ENCODE measurements around the gene SNX1. TPM values are rescaled to one million over a fixed set of nuclear protein-coding genes. Genes with fewer than 3 reads are reported as not detected.

SNX1 gene
- polyA plus RNA-seq, 3 donors from 2014 or later, result 59.4 to 83.6 (median 82.2) TPM

GRCh38 chr15:64162869-64163658 lies 67.3 kb downstream of the SNX1 start, which contains the start of gene PPIB:
TSS of gene PPIB (minus strand) at chr15:64163022. CDS start at chr15:64162986, 36 bp downstream.
- Mint-ChIP-seq H3K4me3 (peak within 1 kb of the TSS; percentile 84 to 91 (median 86)), H3K27ac (peak within 1 kb of the TSS; percentile 89 to 99 (median 96)), H3K36me3 (peaks cover 11 to 23% (median 12%) of the 10 kb centered on the region in 3 donors), H3K27me3 (ENCODE audit: low read depth in 3 of 3) (peaks cover 1 to 5% (median 3%) of the 10 kb centered on the region in 3 donors), H3K4me1 (peaks cover 43 to 49% of the 10 kb centered on the region in 2 donors), H3K9me3 (no peaks in the 10 kb centered on the region)
- DNase-seq, result peak; percentile 98

- H3K4me1 Mint-ChIP-seq, result peaks cover 38 to 41% of the 10 kb centered on the region in 2 donors
- peak overlapping the region; percentile 89 to 99 (median 96) for H3K27ac Mint-ChIP-seq
- DNase-seq, result no peak
- peaks cover 8 to 17% (median 9%) of the 10 kb centered on the region in 3 donors for H3K36me3 Mint-ChIP-seq
- H3K4me3 Mint-ChIP-seq, result peak overlapping the region; percentile 84 to 91 (median 86)
- H3K27me3 Mint-ChIP-seq (ENCODE audit: low read depth in 3 of 3), result peaks cover 1 to 5% (median 3%) of the 10 kb centered on the region in 3 donors
- no peaks in the 10 kb centered on the region for H3K9me3 Mint-ChIP-seq
These were observed 68.0 kb downstream of the SNX1 start for GRCh38 chr15:64163659-64164362.

- H3K27ac Mint-ChIP-seq, result peak overlapping the region; percentile 89 to 99 (median 96)
- no peaks in the 10 kb centered on the region for H3K9me3 Mint-ChIP-seq
- H3K27me3 Mint-ChIP-seq (ENCODE audit: low read depth in 3 of 3), result peaks cover 1 to 5% (median 3%) of the 10 kb centered on the region in 3 donors
- H3K4me3 Mint-ChIP-seq, result peak overlapping the region; percentile 53 to 91 (median 86)
- H3K36me3 Mint-ChIP-seq, result peaks cover 7 to 13% (median 7%) of the 10 kb centered on the region in 3 donors
- DNase-seq, result no peak
- peaks cover 35 to 38% of the 10 kb centered on the region in 2 donors for H3K4me1 Mint-ChIP-seq
These were observed 68.7 kb downstream of the SNX1 start for GRCh38 chr15:64164436-64164835.

- Mint-ChIP-seq H3K4me1 (peaks cover 26 to 28% of the 10 kb centered on the region in 2 donors), H3K27ac (peak overlapping the region in 3 of 6 donors; percentile 5 to 69 (median 31)), H3K27me3 (ENCODE audit: low read depth in 3 of 3) (peaks cover 1 to 5% (median 3%) of the 10 kb centered on the region in 3 donors), H3K36me3 (peaks cover 3 to 15% (median 6%) of the 10 kb centered on the region in 3 donors), H3K4me3 (no peak overlapping the region), H3K9me3 (no peaks in the 10 kb centered on the region)
- no peak for DNase-seq
These were observed 70.5 kb downstream of the SNX1 start for GRCh38 chr15:64166102-64166890.

GRCh38 chr15:64180235-64180824 lies 84.5 kb downstream of the SNX1 start:
- no peak overlapping the region for H3K4me3 Mint-ChIP-seq
- H3K9me3 Mint-ChIP-seq, result no peaks in the 10 kb centered on the region
- peaks cover 0 to 1% (median 0%) of the 10 kb centered on the region in 3 donors for H3K27me3 Mint-ChIP-seq (ENCODE audit: low read depth in 3 of 3)
- no peak for DNase-seq
- H3K27ac Mint-ChIP-seq, result no peak overlapping the region
- H3K36me3 Mint-ChIP-seq, result peaks cover 16 to 41% (median 23%) of the 10 kb centered on the region in 3 donors
- no peaks in the 10 kb centered on the region for H3K4me1 Mint-ChIP-seq

GRCh38 chr15:64182859-64183370 lies 87.1 kb downstream of the SNX1 start:
- no peaks in the 10 kb centered on the region for H3K4me1 Mint-ChIP-seq
- H3K27ac Mint-ChIP-seq, result no peak overlapping the region
- no peaks in the 10 kb centered on the region for H3K9me3 Mint-ChIP-seq
- H3K4me3 Mint-ChIP-seq, result no peak overlapping the region
- H3K36me3 Mint-ChIP-seq, result peaks cover 10 to 30% (median 14%) of the 10 kb centered on the region in 3 donors
- H3K27me3 Mint-ChIP-seq (ENCODE audit: low read depth in 3 of 3), result peaks cover 0 to 1% (median 0%) of the 10 kb centered on the region in 3 donors
- DNase-seq, result no peak

- no peaks in the 10 kb centered on the region for H3K27me3 Mint-ChIP-seq (ENCODE audit: low read depth in 3 of 3)
- H3K4me3 Mint-ChIP-seq, result no peak overlapping the region
- no peaks in the 10 kb centered on the region for H3K4me1 Mint-ChIP-seq
- no peak for DNase-seq
- peaks cover 7 to 25% (median 19%) of the 10 kb centered on the region in 3 donors for H3K36me3 Mint-ChIP-seq
- H3K9me3 Mint-ChIP-seq, result no peaks in the 10 kb centered on the region
- H3K27ac Mint-ChIP-seq, result no peak overlapping the region
These were observed 89.5 kb downstream of the SNX1 start for GRCh38 chr15:64185146-64185911.

GRCh38 chr15:64187396-64188191 lies 91.8 kb downstream of the SNX1 start:
- no peaks in the 10 kb centered on the region for H3K27me3 Mint-ChIP-seq (ENCODE audit: low read depth in 3 of 3)
- H3K4me3 Mint-ChIP-seq, result peak overlapping the region in 1 of 5 donors; percentile 79
- peaks cover 7 to 19% (median 17%) of the 10 kb centered on the region in 3 donors for H3K36me3 Mint-ChIP-seq
- no peaks in the 10 kb centered on the region for H3K9me3 Mint-ChIP-seq
- peak overlapping the region in 3 of 6 donors; percentile 59 to 86 (median 64) for H3K27ac Mint-ChIP-seq
- no peaks in the 10 kb centered on the region for H3K4me1 Mint-ChIP-seq
- DNase-seq, result no peak

Other genes with a start within 250 kb of the SNX1 start
- gene DAPK2, start 49.5 kb upstream of the SNX1 start, polyA plus RNA-seq, result 1 to 10 TPM; 4.5 to 7.3 (median 5.1) TPM
- gene CIAO2A, start 2.1 kb upstream of the SNX1 start, polyA plus RNA-seq, result 100 to 1,000 TPM in 2 of 3 donors, 10 to 100 TPM in 1; 67.1 to 168 (median 102) TPM
- 1 to 10 TPM in 2 of 3 donors, under 1 TPM in 1; 0.40 to 1.8 (median 1.3) TPM for gene SNX22, start 55.7 kb downstream of the SNX1 start, polyA plus RNA-seq
- 100 to 1,000 TPM; 865 to 973 (median 950) TPM for gene PPIB, start 67.0 kb downstream of the SNX1 start, polyA plus RNA-seq